GM18907 (cell line): ENCODE results near the gene DMRT1.
A peak's percentile ranks its signal among the peaks of the same experiment; 100 is the strongest.
"Not testable (repeated sequence)": the region's sequence is repeated elsewhere in the genome, so short reads cannot be mapped to it uniquely, and the experiment has no call there.

Experiments used
- ATAC-seq: cut with Tn5 transposase; IDR thresholded peaks from one replicate; pipeline ENCODE4 v1.9.1; 2021; ENCODE audit warnings: mild to moderate bottlenecking, moderate library complexity; ENCODE audit not compliant: unreplicated experiment

Gene DMRT1

DNA sequence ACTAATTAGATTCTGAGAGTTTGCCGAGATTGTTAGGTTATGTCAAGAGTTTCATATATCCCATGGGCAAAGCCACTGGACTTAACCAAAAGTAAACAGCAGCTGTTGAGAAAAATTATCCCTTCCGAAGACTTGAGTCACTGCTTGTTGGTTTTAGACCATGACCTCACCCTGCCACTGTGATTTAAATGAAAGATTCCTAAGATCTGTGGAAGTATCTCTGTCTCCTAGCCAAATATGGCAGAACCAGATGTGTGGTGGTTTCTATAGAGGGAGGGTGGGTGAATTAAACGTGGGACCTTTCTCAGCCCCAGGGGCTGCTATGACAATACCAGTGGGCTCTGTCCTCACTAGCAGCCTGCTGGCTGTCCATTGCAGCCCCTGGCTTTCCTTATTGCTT lies 154.3 kb downstream of the DMRT1 start:
- no peak for ATAC-seq

DNA sequence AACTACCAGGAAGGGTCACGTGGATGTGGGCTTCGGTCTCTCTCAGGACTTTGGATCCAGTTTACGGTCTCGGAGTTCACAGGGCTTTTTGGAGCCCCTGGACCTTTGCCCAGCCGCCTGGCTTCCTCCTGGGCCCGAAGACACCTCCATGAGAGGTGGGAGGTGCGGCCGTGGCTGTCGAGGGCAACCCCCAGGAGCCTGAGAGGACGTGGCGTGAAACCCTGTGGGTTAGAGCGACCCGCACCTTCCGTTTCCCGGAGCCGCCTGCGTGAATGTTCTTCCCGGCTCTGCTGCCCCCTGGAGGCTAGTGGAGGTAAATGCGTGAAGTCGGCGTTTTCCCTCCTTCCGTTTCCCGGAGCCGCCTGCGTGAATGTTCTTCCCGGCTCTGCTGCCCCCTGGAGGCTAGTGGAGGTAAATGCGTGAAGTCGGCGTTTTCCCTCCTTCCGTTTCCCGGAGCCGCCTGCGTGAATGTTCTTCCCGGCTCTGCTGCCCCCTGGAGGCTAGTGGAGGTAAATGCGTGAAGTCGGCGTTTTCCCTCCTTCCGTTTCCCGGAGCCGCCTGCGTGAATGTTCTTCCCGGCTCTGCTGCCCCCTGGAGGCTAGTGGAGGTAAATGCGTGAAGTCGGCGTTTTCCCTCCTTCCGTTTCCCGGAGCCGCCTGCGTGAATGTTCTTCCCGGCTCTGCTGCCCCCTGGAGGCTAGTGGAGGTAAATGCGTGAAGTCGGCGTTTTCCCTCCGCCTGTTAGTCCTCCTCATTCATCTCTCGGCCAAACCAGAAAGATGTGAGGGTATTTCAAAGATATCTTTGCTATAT lies 157.0 kb downstream of the DMRT1 start:
- ATAC-seq = not testable (repeated sequence)

GRCh38 chr9:1001838-1002237 lies 160.3 kb downstream of the DMRT1 start:
- no peak for ATAC-seq

- ATAC-seq = no peak
Observed at GRCh38 chr9:1002678-1003077, 161.2 kb downstream of the DMRT1 start.

DNA sequence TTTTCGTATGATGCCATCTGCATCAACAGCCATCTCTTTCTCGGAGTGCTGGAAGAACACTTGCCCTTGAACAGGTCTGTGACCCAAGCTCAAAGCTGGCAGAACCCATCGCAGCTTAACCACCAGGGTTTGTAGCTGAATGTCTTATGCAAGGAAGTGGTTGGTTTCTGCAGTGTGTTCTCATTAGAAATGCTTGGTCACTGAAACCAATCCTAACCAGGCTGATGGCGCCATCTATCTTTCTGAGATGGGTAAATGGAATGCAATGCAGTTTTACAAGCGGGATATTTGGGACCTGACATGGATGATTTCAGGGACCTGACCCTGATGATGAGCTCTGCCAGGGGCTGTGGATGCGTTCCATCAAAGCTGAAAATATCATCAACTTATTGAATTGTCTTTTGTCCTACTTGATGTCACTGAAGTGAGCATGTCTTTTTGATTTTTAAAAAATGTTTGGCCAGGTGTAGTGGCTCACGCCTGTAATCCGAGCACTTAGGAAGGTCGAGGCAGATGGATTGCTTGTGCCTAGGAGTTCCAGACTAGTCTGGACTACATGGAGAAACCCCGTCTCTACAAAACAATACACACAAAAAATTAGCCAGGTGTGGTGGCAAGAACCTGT lies 163.7 kb downstream of the DMRT1 start:
- peak; percentile 63 for ATAC-seq

GRCh38 chr9:1007312-1007711 lies 165.8 kb downstream of the DMRT1 start:
- no peak for ATAC-seq

GRCh38 chr9:1008216-1008615 lies 166.7 kb downstream of the DMRT1 start:
- ATAC-seq = no peak

DNA sequence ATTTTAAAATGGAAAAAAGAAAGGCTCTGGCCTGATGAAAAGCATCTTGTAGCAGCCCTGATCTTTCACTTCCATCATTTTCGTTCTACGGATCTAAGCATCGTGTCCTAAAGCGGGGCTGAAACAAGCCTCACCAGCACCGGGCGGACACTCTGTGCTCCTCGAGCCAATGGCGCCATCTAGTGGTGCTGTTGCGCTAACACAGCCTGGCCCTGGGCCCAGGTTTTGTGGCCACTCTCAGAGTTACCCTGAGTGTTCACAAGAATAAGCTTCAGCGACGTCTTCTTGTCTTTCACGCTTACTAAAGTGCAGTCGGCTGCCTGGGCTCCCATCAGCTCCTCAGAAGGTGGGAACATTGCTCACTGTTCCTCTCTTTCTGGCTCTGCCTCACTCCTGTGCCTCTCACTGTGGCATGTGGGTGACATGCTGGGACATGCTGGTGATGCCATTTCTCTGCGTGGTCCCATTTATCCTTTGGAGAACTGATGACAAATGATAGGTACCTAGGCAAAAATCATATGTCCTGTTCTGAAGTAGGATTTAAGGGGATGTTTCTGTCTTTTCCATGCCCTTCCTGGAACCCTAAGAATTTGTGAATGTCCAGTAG lies 167.7 kb downstream of the DMRT1 start:
- ATAC-seq = peak; percentile 97

DNA sequence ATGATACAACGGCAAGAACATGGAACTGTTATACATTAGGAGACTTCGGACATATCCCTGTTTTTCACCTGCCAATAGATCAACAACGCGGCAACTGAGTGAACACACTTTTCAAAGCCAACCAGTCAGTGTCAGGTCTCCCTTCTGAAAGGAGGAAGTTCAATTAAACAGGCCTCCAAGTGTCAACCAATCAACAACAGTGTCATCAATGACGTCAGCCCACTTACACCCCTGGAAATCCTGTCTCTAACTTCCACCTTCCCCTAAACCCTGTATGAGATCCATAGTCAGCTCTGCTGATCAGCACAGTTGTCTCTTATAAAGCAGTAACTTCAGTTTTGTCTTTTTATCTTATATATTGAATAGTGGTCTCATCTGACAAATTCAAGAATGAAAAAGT lies 171.5 kb downstream of the DMRT1 start:
- ATAC-seq = no peak

- ATAC-seq = no peak
Observed at GRCh38 chr9:1014225-1014624, 172.7 kb downstream of the DMRT1 start.

DNA sequence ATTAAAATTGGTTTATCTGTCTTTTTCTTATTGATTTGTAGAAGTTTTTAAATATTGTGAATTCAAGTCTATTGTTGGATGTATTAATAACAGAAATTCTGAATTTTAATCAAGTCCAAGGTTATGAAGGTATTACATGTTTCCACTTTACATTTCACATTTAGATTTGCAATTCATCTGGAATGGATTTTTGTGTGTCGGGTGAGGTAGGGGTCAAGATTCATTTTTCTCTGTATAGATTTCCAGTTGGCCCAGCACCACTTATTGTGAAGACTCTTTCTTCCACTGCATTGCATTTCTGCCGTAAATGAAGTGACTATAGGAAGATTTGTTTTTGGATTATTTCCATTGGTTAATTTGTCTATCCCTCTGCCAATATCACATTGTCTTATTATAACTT lies 173.1 kb downstream of the DMRT1 start:
- no peak for ATAC-seq

GRCh38 chr9:1018121-1018520 lies 176.6 kb downstream of the DMRT1 start:
- ATAC-seq = no peak
